SK-N-DZ (cell line): ENCODE measurements around the gene HOXB8. TPM values are rescaled to one million over a fixed set of nuclear protein-coding genes. Genes with fewer than 3 reads are reported as not detected.

Experiments used
- DNase-seq: peaks from one replicate; pipeline ENCODE4 v3.0.0-alpha.2; 2015; ENCODE audit warnings: low spot score
- polyA plus RNA-seq, 2 experiments: library from polyadenylated mRNA; depleted of rRNA; stranded (reverse); fragments of >200 nt; gene quantifications; 2 replicates each; pipeline ENCODE4 v1.2.3, GENCODE V29; 2014

Gene HOXB8
- polyA plus RNA-seq (2014; cell fraction: cytosol; rRNA removed): not detected in 2 replicates
- not detected in 2 replicates for polyA plus RNA-seq (2014; cell fraction: nucleus; rRNA removed)

GRCh38 chr17:48615047-48615962, at the start of gene HOXB8:
HOXB8 (minus strand) TSS chr17:48615292; CDS start chr17:48614704, 588 bp downstream.
- DNase-seq: no peak

DNA sequence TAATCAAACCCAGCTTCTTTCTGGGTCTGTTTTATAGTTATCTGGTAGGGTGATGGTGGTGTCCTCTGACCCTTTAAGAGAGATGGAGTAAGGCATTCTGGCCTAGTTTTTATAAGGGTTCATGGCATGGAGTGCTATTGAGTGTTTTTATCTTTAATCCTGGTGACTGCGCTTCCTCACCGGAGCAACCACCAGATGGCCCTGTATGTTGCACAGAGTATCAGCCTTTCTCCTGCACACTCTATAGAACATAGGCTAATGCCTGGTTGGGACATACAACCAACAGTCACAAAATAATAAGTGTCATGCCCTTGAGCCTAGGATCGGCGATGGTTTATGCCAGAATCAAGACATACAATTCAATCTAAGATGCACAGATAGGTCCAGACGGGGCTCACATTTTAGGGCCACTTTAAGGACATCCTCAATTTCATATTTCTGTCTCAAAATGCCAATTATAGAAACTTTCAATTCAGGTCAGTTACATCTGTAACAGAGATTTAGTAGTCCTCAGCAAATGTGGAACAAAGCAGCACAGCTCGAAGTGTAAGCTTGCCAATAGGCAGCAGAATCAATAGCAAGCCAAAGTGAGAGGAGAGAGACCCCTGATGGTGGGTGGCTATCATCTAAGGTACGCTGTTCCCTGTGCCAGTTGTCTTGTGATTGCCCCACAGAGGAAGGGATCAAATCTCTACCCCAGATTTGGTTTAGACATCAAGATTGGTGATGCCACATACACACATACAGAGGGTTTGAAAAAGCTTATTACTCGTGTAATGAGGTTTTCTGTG, 48.2 kb upstream of the HOXB8 start:
- DNase-seq: no peak

DNA sequence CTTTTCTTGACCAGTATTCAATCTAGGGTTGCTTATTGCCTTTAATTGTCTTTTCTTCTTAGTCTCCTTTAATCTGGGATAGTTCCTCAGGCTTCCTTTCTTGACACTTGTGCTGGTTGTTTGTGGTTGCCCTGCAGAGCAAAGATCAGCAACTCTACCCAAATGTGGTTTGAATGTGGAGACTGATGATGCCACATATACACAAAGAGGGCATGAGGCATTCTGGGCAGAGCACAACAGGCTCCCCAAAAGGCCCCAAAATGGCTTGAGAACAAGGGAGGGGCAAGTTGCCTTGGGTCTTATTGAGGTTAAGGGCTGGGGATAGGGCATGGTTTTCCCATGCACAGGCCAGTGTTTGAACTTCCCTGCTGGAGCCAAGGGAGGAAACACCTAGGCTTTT, 40.8 kb upstream of the HOXB8 start:
- no peak for DNase-seq

- no peak for DNase-seq
Measured at GRCh38 chr17:48649741-48650140, 34.6 kb upstream of the HOXB8 start.

DNA sequence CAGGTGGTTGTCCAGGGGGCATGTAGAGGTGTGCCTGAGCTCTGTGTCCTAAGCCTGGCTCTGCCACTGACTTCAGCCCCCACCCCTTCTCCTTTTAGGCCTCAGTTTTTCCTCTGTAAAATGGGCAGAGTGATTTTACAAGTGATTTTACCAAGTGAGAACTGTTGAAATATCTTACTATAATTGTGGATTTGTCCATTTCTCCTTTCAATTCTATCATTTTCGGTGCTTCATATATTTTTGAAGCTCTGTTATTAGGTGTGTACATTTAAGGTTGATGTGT, 32.8 kb upstream of the HOXB8 start:
- no peak for DNase-seq

- DNase-seq: no peak
Measured at GRCh38 chr17:48647103-48647962, 32.2 kb upstream of the HOXB8 start.

- DNase-seq: no peak
Measured at GRCh38 chr17:48646183-48647102, 31.4 kb upstream of the HOXB8 start.

DNA sequence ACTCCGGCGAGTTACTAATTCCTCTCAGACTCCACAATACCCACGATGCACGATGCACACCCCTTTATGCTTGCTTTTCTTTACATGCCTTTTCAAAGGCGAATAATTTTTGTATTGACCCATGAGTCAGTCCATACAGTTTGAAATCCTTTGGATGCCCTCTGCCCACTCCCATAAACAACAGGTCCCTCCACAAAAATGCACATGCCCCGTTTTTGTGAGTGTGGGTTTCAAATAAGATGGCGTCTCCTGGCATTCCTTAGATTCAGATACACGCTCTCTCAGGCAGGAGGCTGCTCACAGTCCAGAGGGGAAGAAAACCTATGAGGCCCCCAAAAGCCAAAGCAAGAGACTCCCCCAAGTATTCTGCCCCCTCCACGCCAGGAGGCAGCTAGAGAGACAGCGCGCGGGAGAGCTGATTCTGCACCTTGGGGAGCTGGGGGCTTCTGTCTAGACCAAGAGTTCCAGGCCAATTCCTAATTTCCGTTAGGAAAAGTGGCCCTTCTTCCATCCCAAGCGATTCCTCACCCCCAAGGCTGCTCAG, 30.6 kb upstream of the HOXB8 start:
- no peak for DNase-seq

DNA sequence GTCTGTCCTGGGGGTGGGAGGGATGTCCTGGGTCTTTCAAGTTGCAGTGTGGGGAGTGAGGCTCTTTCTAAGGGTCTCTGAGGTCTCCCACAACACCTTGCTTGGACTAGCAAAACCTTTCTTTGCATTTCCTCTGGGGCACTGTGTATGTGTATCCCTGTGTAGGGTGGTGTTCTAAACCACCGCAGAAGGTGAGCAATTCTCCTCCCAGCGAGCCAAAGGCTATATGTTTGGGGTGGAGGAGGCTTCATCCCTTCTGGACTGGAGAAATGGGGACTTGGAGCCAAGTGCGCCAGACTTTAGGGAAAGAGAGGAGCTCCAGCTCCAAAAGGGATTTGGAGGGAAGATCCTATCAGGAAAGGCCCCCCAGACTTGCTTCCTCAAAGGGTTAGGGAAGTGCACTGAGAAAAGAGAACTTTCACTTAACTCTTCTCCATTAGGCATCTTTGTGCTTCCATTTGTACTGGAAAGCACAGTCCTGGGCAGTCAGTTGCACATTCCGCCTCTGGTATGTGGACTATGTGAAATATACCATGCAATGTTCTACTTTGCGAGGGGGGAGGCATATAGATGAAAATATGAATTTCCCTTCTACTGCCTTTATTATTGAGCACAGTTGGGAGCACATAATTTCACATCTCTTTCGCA, 29.9 kb upstream of the HOXB8 start:
- DNase-seq: no peak

- no peak for DNase-seq
Measured at GRCh38 chr17:48644159-48644558, 29.1 kb upstream of the HOXB8 start.

DNA sequence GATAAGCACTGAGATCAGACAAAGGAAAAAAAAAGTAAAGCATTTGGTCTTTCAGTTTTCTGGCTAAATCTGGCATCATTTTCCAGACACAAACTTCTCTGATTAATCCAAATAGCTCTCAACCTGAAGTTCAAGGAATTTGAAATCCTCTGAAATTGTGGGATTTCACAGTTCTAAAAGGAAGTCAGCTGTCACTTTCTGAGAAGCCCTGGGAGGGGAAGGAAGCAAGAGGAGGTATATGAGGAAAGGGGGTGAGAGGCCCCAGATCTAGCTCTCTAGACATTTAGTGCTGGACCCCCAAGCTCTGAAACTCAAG, 28.6 kb upstream of the HOXB8 start:
- no peak for DNase-seq

GRCh38 chr17:48642843-48643696, 28.0 kb upstream of the HOXB8 start:
- no peak for DNase-seq

GRCh38 chr17:48642059-48642842, 27.2 kb upstream of the HOXB8 start:
- no peak for DNase-seq

- no peak for DNase-seq
Measured at GRCh38 chr17:48641541-48642058, 26.5 kb upstream of the HOXB8 start.

- no peak for DNase-seq
Measured at GRCh38 chr17:48640858-48641180, 25.7 kb upstream of the HOXB8 start.

- no peak for DNase-seq
Measured at GRCh38 chr17:48639982-48640857, 25.1 kb upstream of the HOXB8 start.

DNA sequence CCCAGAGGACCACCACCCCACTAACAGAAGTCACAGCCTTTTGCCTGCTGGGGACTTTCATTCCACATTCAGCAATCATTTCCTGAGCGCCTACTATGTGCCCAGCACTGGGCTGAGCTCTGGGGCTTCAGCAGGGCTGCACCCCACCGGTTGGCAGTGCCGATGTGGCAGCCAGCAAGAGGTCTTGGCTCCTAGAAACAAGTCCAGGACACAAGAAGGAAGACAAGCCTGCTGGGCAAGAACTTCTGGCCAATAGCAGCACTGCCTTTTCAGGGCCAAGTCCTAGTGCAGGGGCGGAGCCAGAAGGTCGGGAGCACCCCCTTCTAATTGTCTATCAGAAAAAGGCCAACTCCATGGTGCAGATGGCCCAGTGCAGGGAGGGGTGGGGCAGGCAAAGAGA, 24.0 kb upstream of the HOXB8 start:
- no peak for DNase-seq
